Activated CD8-positive, alpha-beta memory T cell treated with anti-CD3 and anti-CD28 coated beads, Interleukin-2, amount 50 U/mL, for 4 hours (primary cell): Measurements from ENCODE around the gene AK5.

Experiments used
- DNase-seq: peaks from one replicate; pipeline ENCODE4 v3.0.0-alpha.2; 2020

Gene AK5

DNA sequence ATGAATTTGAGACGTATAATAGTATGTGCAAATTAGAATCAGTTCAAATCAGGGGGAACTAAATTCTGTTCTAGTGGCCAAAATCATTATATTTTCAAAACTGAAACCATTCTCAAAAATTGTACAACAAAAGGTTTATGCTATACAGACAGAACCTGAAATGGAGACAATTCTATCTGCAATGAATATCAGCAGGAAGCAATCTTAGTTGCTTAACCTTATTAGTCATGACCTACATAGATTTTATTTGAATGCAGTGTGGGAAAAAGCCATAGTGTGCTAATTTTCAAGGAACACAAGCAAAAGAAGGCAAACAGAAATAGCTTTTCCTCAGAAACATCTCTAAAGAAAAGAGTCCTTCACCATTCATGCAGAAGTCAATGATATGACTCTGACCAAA is 6.5 kb downstream of the AK5 start:
- DNase-seq, result no peak

DNA sequence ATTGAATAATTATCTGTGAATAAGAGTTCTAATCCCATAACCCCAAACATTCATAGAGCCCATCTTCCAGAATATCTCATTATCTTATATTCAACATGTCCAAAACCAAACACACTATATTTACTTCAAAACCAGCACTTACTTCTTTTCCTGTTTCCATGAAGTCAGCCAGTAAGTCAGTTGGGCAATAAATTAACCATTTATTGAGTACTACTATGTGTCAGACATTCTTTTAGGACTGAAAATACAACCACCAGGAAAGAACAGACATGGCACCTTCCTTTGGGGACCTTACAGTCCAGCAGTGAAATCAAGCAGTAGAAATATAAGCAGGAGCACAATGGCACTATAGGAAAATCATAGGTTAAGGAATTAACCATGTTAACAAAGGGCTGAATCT is 8.8 kb downstream of the AK5 start:
- DNase-seq, result no peak

DNA sequence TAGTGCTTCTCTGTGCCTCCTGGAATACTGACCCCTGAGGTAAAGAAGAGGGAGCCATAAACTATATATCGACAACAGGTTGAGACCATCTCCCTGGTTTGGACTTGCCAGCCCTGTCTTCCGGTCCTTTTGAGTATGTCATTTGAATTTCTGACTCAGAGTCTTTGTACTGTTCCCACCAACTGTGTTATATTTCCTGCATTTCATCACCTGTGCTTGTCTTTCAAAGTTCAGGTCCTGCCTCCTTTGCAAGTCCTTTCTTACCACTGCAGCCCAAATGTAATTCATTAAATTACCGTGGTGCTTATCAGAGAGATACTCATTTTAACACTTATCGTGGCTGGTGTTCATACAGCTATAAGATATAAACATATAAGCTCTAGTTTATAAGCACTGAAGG is 10.7 kb downstream of the AK5 start:
- DNase-seq, result no peak

DNA sequence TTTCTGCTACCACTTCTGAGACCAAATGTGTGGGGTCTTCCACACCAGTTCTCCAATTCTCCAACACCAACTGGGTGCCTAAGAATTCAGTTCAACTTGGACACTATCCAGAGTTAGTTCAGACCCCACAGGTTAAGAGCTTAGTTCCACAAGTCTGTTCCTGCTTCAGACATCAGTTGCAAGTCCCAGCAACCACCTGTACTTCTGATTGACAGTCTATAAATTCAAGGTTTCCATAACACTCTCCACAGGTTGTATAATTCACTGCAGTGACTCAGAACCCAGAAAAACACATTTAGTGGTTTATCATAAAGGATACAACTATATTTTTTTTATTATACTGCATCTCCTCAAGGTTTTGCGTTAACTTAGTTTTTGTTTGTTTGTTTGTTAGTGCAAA is 18.7 kb downstream of the AK5 start:
- no peak for DNase-seq

DNA sequence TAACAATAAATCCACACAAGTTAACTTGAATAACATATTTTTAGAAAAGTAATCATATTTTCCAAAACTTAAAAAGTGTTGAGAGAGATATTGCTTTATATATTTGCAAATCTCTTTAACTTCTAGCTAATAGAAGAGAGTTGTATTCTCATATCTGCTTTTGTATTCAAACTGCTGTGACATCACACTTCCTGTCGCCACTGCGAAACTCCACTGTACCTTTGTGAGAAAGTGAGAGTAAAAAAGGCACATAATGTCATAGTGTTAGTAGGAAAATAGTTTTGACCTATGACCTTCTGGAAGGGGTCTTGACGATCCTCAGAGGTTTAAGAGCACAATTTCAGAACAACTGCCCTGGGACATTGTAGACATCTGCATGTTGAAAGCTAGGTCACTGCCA is 21.6 kb downstream of the AK5 start:
- no peak for DNase-seq

DNA sequence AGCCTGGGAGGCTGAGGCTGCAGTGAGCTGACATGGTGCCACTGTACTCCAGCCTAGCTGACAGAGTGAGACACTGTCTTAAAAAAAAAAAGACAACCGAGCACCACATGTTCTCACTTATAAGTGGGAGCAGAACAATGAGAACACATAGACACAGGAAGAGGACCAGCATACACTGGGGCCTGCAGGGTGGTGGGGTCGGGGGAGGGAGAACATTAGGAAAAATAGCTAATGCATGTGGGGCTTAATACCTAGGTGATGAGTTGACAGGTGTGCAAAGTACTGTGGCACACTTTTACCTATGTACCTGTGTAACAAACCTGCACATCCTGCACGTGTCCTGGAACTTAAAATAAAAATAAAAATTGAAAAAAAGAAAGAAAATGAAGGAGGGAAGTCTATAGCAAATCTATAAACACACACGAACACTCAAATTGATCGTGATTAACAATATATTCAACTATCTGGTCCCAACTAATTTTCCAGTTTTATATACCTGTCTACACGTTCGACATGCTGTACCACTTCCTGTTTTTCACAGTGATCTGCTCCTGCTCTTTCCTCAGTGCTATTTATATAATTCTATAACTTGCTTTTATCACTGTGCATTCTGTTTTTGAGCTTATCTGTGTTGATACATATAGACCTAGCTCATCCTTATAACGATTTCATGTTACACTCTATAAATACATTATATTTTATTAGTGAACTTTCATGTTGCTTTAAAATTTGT is 27.2 kb downstream of the AK5 start:
- no peak for DNase-seq

DNA sequence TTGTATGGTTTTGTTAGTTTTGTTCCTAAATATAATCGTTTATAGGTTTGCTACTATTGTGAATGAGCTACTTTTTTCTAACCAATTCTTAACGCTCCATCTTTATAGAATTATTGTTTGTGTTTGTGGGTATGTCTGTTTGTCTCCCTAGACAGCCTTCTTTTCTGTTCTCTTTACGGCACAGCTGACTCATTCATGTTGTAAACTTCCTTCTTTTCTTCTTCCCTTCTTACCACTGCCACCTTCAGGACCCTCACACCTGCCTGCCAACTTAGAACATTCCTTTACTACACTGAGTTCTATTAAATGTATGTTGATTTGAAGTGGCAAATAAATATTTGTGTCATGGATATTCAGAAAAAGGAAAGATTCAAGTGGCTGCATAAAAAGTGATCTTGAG is 29.1 kb downstream of the AK5 start:
- no peak for DNase-seq

DNA sequence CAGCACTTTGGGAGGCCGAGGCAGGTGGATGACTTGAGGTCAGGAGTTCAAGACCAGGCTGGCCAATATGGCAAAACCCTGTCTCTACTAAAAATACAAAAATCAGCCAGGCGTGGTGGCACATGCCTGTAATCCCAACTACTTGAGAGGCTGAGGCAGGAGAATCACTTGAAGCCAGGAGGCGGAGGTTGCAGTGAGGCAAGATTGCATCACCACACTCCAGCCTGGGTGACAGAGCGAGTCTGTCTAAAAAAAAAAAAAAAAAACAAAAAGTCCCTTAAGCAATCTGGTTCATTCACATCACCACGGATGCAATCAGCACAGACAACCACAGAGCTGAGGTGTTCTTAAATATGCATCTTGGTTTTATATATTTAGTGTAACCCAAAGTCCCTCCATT is 30.5 kb downstream of the AK5 start:
- DNase-seq, result peak; percentile 17

DNA sequence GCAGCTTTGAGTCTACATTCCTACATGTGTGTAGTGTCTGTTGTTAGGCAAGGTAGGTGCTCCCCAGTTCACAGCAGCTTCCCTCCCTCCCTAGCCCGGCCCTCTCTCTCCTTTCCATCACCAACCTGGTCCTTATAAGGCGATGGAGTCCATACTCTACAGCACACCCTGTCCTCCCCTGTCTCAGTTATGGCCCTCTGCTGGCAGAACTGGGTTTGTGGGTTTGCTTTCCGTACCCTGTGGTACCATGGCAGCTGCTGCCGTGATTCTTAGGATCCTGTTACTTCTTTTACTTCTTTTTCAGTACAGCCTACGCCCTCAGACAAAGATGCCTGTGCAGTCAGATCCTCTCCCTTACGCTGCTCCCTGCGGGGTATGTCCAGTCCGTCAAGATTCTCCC is 31.7 kb downstream of the AK5 start:
- peak; percentile 22 for DNase-seq

DNA sequence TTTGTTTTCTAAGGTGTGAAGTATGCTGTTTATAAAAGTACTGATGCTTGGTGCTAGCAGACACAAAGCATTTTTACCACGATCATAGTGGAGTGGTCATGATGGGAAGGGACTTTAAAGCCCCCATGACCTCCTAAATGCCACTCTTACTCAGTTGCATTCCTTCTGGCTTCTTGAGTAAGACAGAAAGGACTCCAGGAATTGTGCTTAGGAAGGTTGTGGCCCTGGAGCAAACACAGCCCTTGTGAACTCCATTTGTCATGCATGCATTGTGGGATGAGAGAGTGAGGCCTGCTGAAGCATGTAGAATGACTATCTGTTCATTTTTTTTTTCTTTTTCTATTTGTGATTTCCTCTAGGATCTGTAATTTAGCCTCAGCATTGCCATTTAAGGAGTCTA is 34.2 kb downstream of the AK5 start:
- DNase-seq, result no peak

DNA sequence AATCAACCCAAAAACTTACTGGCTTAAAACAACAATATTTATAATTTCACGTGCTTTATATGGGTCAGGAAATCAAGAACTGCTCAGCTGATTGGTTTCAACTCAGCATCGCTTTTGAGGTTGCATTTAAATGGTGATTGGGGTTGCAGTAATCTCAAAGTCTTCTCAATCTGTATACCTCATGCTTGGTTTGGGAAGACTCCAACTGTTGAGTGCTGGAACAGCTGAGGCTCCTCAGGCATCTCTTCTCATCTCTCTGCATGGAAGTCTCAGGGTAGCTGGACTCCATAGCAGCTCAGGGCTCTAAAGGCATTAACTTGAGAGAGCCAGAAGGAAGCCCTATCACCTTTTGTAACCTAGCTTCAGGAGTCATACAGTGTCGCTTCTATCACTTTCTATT is 35.1 kb downstream of the AK5 start:
- DNase-seq, result no peak

DNA sequence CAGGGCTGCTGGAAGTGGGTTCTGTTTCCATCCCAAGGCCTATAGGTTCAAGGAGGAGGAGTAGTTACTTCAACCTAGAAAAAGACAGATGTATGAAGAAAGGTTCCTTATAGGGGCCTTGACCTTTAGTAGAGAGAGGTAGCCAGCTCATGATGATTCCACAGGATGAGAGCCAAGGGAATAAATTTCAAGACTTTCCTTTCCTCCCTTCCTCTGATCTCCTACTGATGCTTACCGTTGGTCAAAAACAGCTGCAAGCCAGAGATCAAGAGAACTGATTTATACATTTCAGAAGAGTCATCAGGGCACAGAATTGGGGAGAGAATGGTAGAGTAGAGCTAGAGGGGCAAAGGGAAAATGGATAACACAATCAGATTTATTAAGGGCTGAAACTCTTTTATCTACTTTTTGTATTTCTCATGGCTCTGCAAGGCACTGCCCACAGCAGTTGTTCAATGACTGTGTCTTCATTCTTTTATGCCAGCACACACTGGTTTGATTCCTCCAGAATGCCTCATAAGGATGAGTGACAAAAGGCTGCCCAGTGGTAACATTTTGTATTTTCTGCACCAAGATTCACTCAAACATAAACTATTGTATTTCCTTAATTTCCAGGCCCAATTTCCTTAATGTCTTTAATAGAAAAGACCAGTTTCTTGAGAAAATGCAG is 37.4 kb downstream of the AK5 start:
- DNase-seq, result no peak

DNA sequence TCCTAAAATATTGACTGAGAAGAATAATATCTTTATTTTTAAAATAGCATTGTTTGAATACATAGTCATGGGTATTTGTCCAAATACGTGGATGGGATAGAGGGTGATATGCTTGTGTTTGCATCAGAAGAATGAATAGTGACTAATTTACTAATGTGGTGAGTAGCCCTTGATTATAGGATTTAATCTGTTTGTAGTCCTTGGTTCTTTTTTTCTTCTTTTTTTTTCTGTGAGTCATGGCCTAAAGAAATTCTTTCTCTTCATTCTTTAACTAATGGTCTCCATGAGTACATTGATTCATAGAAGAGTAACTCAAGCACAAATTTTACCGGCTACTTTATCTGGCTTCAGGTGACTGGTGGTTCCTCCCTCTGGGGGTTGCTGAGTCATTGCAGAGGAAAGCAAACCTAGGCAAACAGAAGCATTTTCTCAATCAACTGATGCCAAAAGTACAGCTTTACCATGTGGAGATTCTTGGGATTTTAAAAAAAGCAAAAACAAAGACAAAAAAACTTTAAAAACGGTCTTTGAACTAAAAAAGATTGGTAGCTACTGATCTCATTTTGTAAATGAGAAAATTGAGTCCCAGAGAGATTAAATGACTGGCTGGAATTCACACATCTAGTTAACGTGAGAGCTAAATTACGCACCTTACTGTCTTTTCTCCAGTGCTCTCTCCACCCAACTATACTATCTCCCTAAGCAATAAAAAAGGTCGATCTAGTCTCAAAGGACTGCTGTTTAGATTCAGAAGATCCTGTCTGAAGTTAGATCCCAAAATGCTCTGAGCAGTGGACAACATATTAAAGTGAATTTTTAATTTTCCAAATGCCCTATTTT is 40.5 kb downstream of the AK5 start:
- no peak for DNase-seq

DNA sequence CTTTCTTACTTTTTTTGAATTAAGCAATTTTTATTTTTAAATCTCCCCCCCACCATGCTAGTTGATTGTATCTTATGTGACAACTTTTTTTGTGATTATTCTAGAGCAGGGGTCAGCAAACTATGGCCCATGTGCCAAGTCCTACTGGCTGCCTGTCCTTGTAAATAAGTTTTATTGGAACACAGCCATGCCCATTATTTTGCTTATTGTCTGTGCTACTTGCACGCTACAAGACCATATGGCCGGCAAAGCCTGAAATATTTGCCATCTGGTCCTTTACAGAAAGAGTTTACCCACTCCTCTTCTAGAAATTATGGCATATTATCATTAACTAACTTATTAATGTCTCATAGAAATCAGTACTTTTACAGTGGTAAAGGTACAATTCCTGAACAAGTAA is 51.7 kb downstream of the AK5 start:
- DNase-seq, result no peak

DNA sequence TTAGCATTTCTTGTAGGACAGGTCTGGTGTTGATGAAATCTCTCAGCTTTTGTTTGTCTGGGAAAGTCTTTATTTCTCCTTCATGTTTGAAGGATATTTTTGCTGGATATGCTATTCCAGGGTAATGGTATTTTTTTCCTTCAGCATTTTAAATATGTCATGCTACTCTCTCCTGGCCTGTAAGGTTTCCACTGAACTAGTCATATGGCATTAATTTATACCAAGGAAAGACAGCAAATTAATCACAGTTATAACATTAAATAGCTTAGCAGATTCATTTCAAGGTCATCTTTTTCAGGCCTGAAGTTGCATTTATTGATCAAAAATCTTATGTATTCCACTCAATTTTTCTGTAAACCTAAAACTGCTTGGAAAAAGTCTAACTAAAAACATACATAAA is 54.9 kb downstream of the AK5 start:
- DNase-seq, result no peak

DNA sequence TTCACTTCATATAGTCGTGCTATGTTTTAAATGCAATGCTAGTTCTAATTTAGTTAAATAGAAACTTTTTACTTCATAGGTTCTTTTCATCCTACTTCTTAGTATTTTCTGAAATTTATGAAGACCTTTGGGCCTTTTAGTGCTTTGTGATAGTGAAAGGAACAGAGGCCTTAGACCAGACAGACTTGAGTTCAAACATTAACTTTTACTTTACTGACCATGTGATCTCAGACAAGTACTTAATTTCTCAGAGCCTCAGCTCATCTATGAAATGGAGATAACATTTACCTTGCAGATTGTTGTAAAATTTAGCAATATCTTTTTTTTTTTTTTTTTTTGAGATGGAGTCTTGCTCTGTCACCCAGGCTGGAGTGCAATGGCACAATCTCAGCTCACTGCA is 57.5 kb downstream of the AK5 start:
- no peak for DNase-seq

DNA sequence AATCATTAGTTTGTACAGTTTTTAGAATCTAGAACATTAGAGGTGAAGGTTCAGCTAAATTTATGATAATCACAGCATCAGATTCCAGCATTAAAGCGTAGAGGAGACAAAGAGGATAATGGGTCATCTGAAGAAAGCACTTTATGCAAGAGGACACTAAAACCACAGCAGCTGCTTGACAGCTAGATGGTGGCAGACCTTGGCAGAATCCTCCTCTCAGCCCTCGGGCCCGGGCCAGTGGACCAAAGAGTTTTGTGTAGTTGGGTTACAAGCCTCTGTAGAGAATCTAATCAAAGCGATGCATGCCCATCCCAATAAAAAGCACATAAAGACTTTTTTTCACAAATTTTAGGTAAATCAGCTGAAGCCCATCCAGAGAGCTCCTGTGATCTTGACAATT is 59.4 kb downstream of the AK5 start:
- no peak for DNase-seq

DNA sequence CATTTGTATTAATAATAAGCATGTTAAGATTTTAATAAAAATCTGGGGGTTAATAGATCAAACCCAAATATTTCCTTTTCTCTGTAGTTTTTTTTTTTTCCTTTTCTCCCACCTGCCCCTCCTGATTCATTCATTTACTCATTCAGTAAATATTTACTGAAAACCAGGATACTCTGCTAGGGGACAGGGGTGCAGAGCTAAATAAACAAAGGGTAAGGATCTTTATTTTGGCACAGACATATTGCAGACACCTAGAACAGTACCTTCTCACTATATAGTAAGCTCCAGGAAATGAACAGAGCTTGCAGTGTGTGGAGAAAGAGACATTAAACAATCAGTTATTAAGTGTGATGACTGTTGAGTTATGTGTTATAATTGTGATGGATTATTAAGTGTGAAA is 60.9 kb downstream of the AK5 start:
- DNase-seq, result no peak

DNA sequence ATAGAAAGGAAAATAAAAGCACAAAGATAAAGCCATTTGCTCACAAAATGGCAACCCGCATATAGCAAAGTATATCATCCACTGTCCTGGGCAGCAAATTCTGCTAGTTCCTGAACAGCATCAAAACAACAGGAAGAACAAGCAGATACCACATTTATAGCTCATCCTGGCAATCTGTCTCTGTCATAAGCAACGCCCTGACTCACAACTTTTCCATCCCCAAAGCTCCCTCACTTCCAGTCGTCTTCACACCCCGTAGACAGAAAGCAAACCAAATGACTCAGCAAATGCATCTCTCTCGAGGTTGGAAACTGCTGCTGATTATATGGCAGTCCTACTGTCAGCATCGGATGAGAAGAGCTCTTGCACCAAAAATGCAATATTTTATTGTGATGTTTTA is 65.8 kb downstream of the AK5 start:
- DNase-seq, result no peak

DNA sequence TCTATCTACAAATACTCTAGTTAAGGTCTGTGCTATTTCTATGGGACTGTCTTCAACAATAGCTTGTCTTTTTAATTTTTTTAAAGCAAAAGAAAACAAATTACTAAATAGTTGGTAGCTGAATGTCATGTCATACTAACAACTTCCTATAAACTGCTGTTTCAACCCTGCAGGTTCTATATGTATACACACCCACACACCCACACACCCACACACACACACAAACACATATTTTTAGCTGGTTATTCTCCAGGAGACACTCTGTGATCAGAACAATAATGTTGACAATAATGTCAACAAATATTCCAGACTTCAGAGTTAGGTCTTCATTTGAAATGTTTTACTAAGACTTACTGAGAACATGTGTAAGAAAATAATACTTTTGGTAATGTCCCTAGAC is 66.7 kb downstream of the AK5 start:
- DNase-seq, result no peak

DNA sequence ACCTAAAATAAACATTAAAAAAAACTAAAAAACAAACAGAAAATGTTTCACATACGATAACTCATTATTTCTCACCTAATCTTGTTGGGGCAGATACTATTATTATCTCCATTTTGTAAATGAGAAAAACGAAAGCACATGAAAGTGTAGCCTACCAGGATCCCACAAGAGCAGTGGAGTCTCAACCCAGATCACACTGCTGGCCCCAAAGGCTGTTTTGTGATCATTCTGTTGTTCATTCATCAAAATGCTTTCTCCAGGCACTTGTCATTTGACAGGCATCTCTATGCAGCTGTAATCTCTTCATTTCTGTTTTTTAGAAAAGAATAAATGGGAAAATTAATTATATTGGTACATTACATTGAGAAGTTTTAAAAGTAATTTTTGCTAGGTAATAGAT is 67.5 kb downstream of the AK5 start:
- no peak for DNase-seq

DNA sequence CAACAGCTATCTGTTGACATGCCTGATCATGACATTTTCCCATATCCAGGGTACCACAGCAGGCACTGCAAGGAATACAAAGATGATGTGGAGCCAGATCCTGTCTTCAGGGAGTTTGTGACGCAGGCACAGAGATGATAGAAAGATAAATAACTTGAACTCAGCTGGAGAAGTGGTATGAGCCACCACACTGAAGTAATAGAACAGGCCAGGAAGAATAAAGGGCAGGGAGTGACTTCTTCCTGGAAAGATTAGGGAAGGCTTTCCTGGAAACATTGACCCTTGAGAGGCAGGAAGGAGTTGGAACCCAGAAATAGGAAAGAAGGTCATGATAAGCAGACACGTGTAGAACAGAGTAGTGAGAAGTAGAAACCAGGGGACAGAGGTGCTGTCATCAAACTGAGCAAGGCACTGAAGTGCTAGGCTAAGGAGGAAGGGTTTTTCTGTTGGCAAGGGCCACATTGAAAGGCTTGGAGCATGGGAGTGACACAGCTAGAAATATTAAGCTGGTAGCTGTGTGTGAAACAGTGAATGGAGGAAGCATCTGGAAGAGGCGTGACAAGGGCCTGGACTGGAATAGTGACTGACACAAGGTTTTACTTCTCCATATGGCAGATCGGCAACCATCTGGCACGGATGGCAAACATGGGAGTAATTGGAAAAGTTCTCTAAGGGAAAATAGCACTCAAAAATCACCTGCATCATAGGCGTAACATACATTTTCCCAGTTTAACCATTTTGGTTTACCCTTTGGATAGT is 68.4 kb downstream of the AK5 start:
- no peak for DNase-seq

DNA sequence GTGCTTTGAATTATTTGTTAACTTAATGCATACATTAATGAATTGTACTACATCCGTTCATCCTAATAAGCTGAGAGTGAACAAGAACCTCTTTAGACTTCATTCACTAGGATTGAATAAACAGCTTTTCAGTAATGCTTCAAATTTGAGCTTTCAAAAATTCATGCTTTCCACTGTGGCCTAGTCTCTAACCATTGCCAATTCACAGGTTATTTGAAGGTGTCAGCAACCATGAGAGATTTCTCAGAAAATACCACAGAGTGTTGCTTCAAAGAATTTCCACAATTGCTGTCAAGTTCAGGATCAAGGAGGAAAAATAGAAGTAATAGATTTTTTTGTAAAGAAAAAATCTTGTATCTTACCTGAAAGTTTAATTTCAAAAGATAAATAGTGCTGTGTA is 72.7 kb downstream of the AK5 start:
- no peak for DNase-seq
